Embryonic facial prominence (tissue), 1 donor: ENCODE measurements around the gene DCAF11.
"Not testable (repeated sequence)": the region's sequence is repeated elsewhere in the genome, so short reads cannot be mapped to it uniquely, and the experiment has no call there.

Experiments
- DNase-seq: peaks from one replicate; pipeline ENCODE4 v3.0.0-alpha.2; 2016; ENCODE audit errors: extremely low spot score

Gene DCAF11

GRCh38 chr14:24096545-24097181, 17.9 kb upstream of the DCAF11 start:
- no peak for DNase-seq

GRCh38 chr14:24098229-24098926, 16.2 kb upstream of the DCAF11 start:
- no peak for DNase-seq

GRCh38 chr14:24098927-24099813, 15.4 kb upstream of the DCAF11 start:
- DNase-seq = no peak

GRCh38 chr14:24100197-24100981, 14.2 kb upstream of the DCAF11 start:
- DNase-seq = no peak

GRCh38 chr14:24100982-24101494, 13.5 kb upstream of the DCAF11 start:
- no peak for DNase-seq

- no peak for DNase-seq
Observed at GRCh38 chr14:24102357-24103048, 12.1 kb upstream of the DCAF11 start.

GRCh38 chr14:24103451-24103850, 11.1 kb upstream of the DCAF11 start:
- DNase-seq = no peak

GRCh38 chr14:24105609-24106239, 8.9 kb upstream of the DCAF11 start:
- DNase-seq = not testable (repeated sequence)

- no peak for DNase-seq
Observed at GRCh38 chr14:24106672-24107271, 7.8 kb upstream of the DCAF11 start.

GRCh38 chr14:24108336-24108874, 6.2 kb upstream of the DCAF11 start:
- no peak for DNase-seq

GRCh38 chr14:24110060-24110459, 4.5 kb upstream of the DCAF11 start:
- DNase-seq = no peak

- DNase-seq = no peak
Observed at GRCh38 chr14:24110523-24110922, 4.1 kb upstream of the DCAF11 start.

- DNase-seq = no peak
Observed at GRCh38 chr14:24113379-24113800, 1.2 kb upstream of the DCAF11 start.

GRCh38 chr14:24113801-24114531, 611 bp upstream of the DCAF11 start:
- DNase-seq = peak; percentile 55

- no peak for DNase-seq
Observed at GRCh38 chr14:24115422-24116127, 998 bp downstream of the DCAF11 start.

GRCh38 chr14:24116128-24116814, 1.7 kb downstream of the DCAF11 start:
- DNase-seq = no peak

GRCh38 chr14:24117179-24117578, 2.6 kb downstream of the DCAF11 start:
- no peak for DNase-seq

GRCh38 chr14:24119691-24120090, 5.1 kb downstream of the DCAF11 start:
- no peak for DNase-seq
